ENCODE data around the gene RAD1. TPM values are rescaled to one million over a fixed set of nuclear protein-coding genes. Genes with fewer than 3 reads are reported as not detected.

The RAD1 gene
- total RNA-seq, 4 donors from 2014 or later: 4.6 to 27.7 (median 19.0) TPM

- no peak for TF ChIP-seq CTCF (IDR thresholded peaks at IDR 0.05)
- no peak for TF ChIP-seq POLR2A (IDR thresholded peaks at IDR 0.05)
- no peaks in the 10 kb centered on the region for H3K9me3 ChIP-seq
- H3K27ac ChIP-seq: no peak overlapping the region
- no peaks in the 10 kb centered on the region for H3K4me1 ChIP-seq
- intact Hi-C loops (cut with DNase I): no loop called here
- no peaks in the 10 kb centered on the region for H3K27me3 ChIP-seq
- no peaks in the 10 kb centered on the region for H3K36me3 ChIP-seq
- WGBS, 2 donors: 84 to 93% methylated on average over 1 of the region's 1 CpG
- no peak for DNase-seq
- H3K4me3 ChIP-seq: no peak overlapping the region
Measured at GRCh38 chr5:34869256-34869655, 46.0 kb downstream of the RAD1 start.

- TF ChIP-seq CTCF (IDR thresholded peaks at IDR 0.05) (no peak), POLR2A (IDR thresholded peaks at IDR 0.05) (no peak)
- WGBS, 2 donors: 89 to 100% methylated on average over 1 of the region's 1 CpG
- no peak overlapping the region for H3K4me3 ChIP-seq
- H3K9me3 ChIP-seq: no peaks in the 10 kb centered on the region
- H3K27me3 ChIP-seq: no peaks in the 10 kb centered on the region
- H3K36me3 ChIP-seq: no peaks in the 10 kb centered on the region
- DNase-seq: no peak
- intact Hi-C loops (cut with DNase I): no loop called here
- H3K27ac ChIP-seq: no peak overlapping the region
- no peaks in the 10 kb centered on the region for H3K4me1 ChIP-seq
Measured at GRCh38 chr5:34868791-34869190, 46.5 kb downstream of the RAD1 start.

GRCh38 chr5:34867660-34868059 is 47.6 kb downstream of the RAD1 start:
- Histone ChIP-seq H3K4me3 (no peak overlapping the region), H3K4me1 (no peaks in the 10 kb centered on the region), H3K36me3 (no peaks in the 10 kb centered on the region), H3K9me3 (no peaks in the 10 kb centered on the region), H3K27me3 (no peaks in the 10 kb centered on the region), H3K27ac (no peak overlapping the region)
- intact Hi-C loops (cut with DNase I): no loop called here
- TF ChIP-seq CTCF (IDR thresholded peaks at IDR 0.05): no peak
- no peak for TF ChIP-seq POLR2A (IDR thresholded peaks at IDR 0.05)
- DNase-seq: no peak
- 90 to 93% methylated on average over 3 of the region's 3 CpGs for WGBS, 2 donors

GRCh38 chr5:34866989-34867471 is 48.3 kb downstream of the RAD1 start:
- intact Hi-C loops (cut with DNase I): no loop called here
- no peaks in the 10 kb centered on the region for H3K36me3 ChIP-seq
- 76 to 86% methylated on average over 2 to 3 of the region's 3 CpGs for WGBS, 2 donors
- no peak for DNase-seq
- no peaks in the 10 kb centered on the region for H3K4me1 ChIP-seq
- no peak overlapping the region for H3K27ac ChIP-seq
- H3K27me3 ChIP-seq: no peaks in the 10 kb centered on the region
- no peak overlapping the region for H3K4me3 ChIP-seq
- TF ChIP-seq POLR2A (IDR thresholded peaks at IDR 0.05): no peak
- no peak for TF ChIP-seq CTCF (IDR thresholded peaks at IDR 0.05)
- H3K9me3 ChIP-seq: no peaks in the 10 kb centered on the region

GRCh38 chr5:34865091-34865490 is 50.2 kb downstream of the RAD1 start:
- no peak overlapping the region for H3K27ac ChIP-seq
- H3K4me1 ChIP-seq: no peaks in the 10 kb centered on the region
- 88 to 89% methylated on average over 2 of the region's 2 CpGs for WGBS, 2 donors
- no peaks in the 10 kb centered on the region for H3K9me3 ChIP-seq
- TF ChIP-seq CTCF (IDR thresholded peaks at IDR 0.05) (no peak), POLR2A (IDR thresholded peaks at IDR 0.05) (no peak)
- DNase-seq: no peak
- H3K36me3 ChIP-seq: no peaks in the 10 kb centered on the region
- H3K27me3 ChIP-seq: no peaks in the 10 kb centered on the region
- intact Hi-C loops (cut with DNase I): no loop called here
- H3K4me3 ChIP-seq: no peak overlapping the region
